Aorta (tissue), 5 donors: ENCODE measurements around the gene CNOT8. TPM values are rescaled to one million over a fixed set of nuclear protein-coding genes. Genes with fewer than 3 reads are reported as not detected.

ENCODE experiments used
- ATAC-seq: fragments of 200-7000 bp; cut with Tn5 transposase; one replicate; pipeline ENCODE4 v1.9.1; 2022; ENCODE audit warnings: moderate library complexity; ENCODE audit not compliant: low FRiP score
- DNase-seq, 2 donors: peaks; one replicate each; pipeline ENCODE4 v3.0.0-alpha.2; 2020
- H3K27ac ChIP-seq, 2 donors: one replicate each; pipeline ENCODE4 v1.5.1; 2013; ENCODE audit warnings: low read length in 2 of 2, mild to moderate bottlenecking in 2 of 2, moderate library complexity in 2 of 2, control low read depth in 1 of 2, inconsistent platforms in 1 of 2, low read depth in 1 of 2
- H3K27me3 ChIP-seq, 2 donors: one replicate each; pipeline ENCODE4 v1.6.1; 2013; ENCODE audit warnings: control low read depth in 1 of 2, low read length in 1 of 2, mild to moderate bottlenecking in 1 of 2, moderate library complexity in 1 of 2; ENCODE audit not compliant: insufficient read depth in 2 of 2, control insufficient read depth in 1 of 2
- H3K36me3 ChIP-seq, 2 donors: one replicate each; pipeline ENCODE4 v1.6.1; 2013; ENCODE audit warnings: control low read depth in 1 of 2, low read length in 1 of 2, mild to moderate bottlenecking in 1 of 2; ENCODE audit not compliant: insufficient read depth in 2 of 2, control insufficient read depth in 1 of 2
- H3K4me1 ChIP-seq, 2 donors: one replicate each; pipeline ENCODE4 v1.6.1; 2013; ENCODE audit warnings: low read length in 2 of 2, control low read depth in 1 of 2, mild to moderate bottlenecking in 1 of 2, moderate library complexity in 1 of 2; ENCODE audit not compliant: insufficient read depth in 2 of 2, control insufficient read depth in 1 of 2
- H3K4me3 ChIP-seq, 2 donors: one replicate each; pipeline ENCODE4 v1.5.1; 2013; ENCODE audit warnings: low read length in 2 of 2, control low read depth in 1 of 2, mild to moderate bottlenecking in 1 of 2
- H3K9me3 ChIP-seq: one replicate; pipeline ENCODE4 v1.6.1; 2013; ENCODE audit warnings: mild to moderate bottlenecking, low read length; ENCODE audit not compliant: control insufficient read depth
- WGBS, 2 donors: extraction: QIAGEN DNeasy Blood & Tissue Kit; methylation state at CpG; one replicate each; pipeline ENCODE4 v1.1.7; 2013; 5-methylcytosine and 5-hydroxymethylcytosine counted together
- intact Hi-C, 2 donors: fragments of 100-400 bp; cut with DNase I; formaldehyde crosslinking; loops; one replicate each; pipeline versions ENCODE4 v1.14.2 to v1.15.0; 2022
- long read RNA-seq, 2 donors: library from polyadenylated mRNA; unstranded; transcript quantifications; one replicate each; pipeline ENCODE4 v2.0.0, GENCODE V29; 2020 to 2021
- polyA plus RNA-seq, 2 donors: library from polyadenylated mRNA; stranded (reverse); fragments of 200-250 nt; gene quantifications; one replicate each; pipeline ENCODE4 v1.2.3, GENCODE V29; 2013
- total RNA-seq, 2 donors: library from RNA; stranded (reverse); fragmentation: NEBNext Ultra II Directional; extraction: Animal tissue kit (Norgen Biotek cat#: 25700); gene quantifications; one replicate each; pipeline ENCODE4 v1.2.1, GENCODE V29; 2021
- donor health status: healthy with polysubstance abuse.
- donor health status: Bipolar disorder and iron deficiency.
- donor health status: DM: no; HTN: no; CAD: no.
- donor health status: DM: no; HTN: no; CAD: no.
- donor health status: DM: yes; HTN: yes; CAD: no.

The CNOT8 gene
- total RNA-seq (10 to 100 TPM; 43.9 to 47.9 TPM), polyA plus RNA-seq (10 to 100 TPM; 39.7 to 48.6 TPM)
- long read RNA-seq, donor 1, transcript CNOT8-202 (7 exons, 2,604 nt) = minor isoform, 13 of 139 reads
- long read RNA-seq, donor 1, transcript CNOT8-204 (8 exons, 2,708 nt) = minor isoform, 6 of 139 reads
- long read RNA-seq, donor 1, transcript CNOT8-214 (6 exons, 923 nt) = minor isoform, 9 of 139 reads
- long read RNA-seq, donor 1, transcript CNOT8-201 (7 exons, 2,528 nt) = major isoform, 58 of 139 reads
- long read RNA-seq, donor 1, partial matches to known transcripts = 16 of 139 reads
- long read RNA-seq, donor 1, other reads (novel, unspliced or antisense) = 31 of 139 reads
- long read RNA-seq, donor 2, transcript CNOT8-201 (7 exons, 2,528 nt) = major isoform, 10 of 28 reads
- long read RNA-seq, donor 2, partial matches to known transcripts = 4 of 28 reads
- long read RNA-seq, donor 2, other reads (novel, unspliced or antisense) = 8 of 28 reads

- intact Hi-C loops = loop anchor here (1.0 to 5.0 kb wide), 2 partner anchors 96 to 103 kb away; partner anchors contain the start of gene LARP1 (in 1 of the 2)
- Histone ChIP-seq H3K4me1 (peaks cover 2 to 4% of the 10 kb centered on the region in 2 donors), H3K9me3 (no peaks in the 10 kb centered on the region), H3K27me3 (no peaks in the 10 kb centered on the region), H3K36me3 (no peaks in the 10 kb centered on the region), H3K4me3 (peak within 1 kb of the TSS; percentile 80 to 89), H3K27ac (peak within 1 kb of the TSS; percentile 50 to 94)
- DNase-seq (peak; percentile 99 to 100), ATAC-seq (peak; percentile 97)
- 0% methylated on average over 63 to 65 of the region's 65 CpGs for WGBS, 2 donors
These were observed at the start of gene CNOT8 for GRCh38 chr5:154858297-154858971. Gene CNOT8 (plus strand): TSS chr5:154858627. CDS start chr5:154863279, 4,652 bp downstream.

- no peak overlapping the region for H3K27ac ChIP-seq
- intact Hi-C loops = loop anchor here in 1 of 2 donors (2.0 kb wide), 1 partner anchor 160 kb away; no protein-coding TSS in a partner anchor
- no peak overlapping the region for H3K4me3 ChIP-seq
- H3K9me3 ChIP-seq = no peaks in the 10 kb centered on the region
- H3K36me3 ChIP-seq = peaks cover 5 to 10% of the 10 kb centered on the region in 2 donors
- ATAC-seq = no peak
- H3K4me1 ChIP-seq = no peaks in the 10 kb centered on the region
- 78% methylated on average over 7 of the region's 7 CpGs for WGBS, 2 donors
- no peak for DNase-seq
- H3K27me3 ChIP-seq = no peaks in the 10 kb centered on the region
These were observed 47.2 kb upstream of the CNOT8 start for GRCh38 chr5:154811239-154811638.

GRCh38 chr5:154811653-154812465 is 46.6 kb upstream of the CNOT8 start:
- Histone ChIP-seq H3K4me1 (no peaks in the 10 kb centered on the region), H3K9me3 (no peaks in the 10 kb centered on the region), H3K36me3 (peaks cover 2 to 10% of the 10 kb centered on the region in 2 donors), H3K27me3 (no peaks in the 10 kb centered on the region), H3K27ac (no peak overlapping the region), H3K4me3 (no peak overlapping the region)
- WGBS, 2 donors = 35 to 45% methylated on average over 3 of the region's 3 CpGs
- ATAC-seq = peak; percentile 80
- intact Hi-C loops = loop anchor here (2.0 kb wide), 1 partner anchor 161 kb away; no protein-coding TSS in a partner anchor
- peak; percentile 65 to 86 for DNase-seq

GRCh38 chr5:154813158-154813557 is 45.3 kb upstream of the CNOT8 start:
- Histone ChIP-seq H3K9me3 (no peaks in the 10 kb centered on the region), H3K4me3 (no peak overlapping the region), H3K4me1 (no peaks in the 10 kb centered on the region), H3K36me3 (peaks cover 2 to 13% of the 10 kb centered on the region in 2 donors), H3K27ac (no peak overlapping the region), H3K27me3 (no peaks in the 10 kb centered on the region)
- DNase-seq = no peak
- ATAC-seq = no peak
- intact Hi-C loops = loop anchor here in 1 of 2 donors (2.0 kb wide), 1 partner anchor 162 kb away; no protein-coding TSS in a partner anchor
- WGBS, 2 donors = 60 to 69% methylated on average over 4 of the region's 4 CpGs

- no peaks in the 10 kb centered on the region for H3K9me3 ChIP-seq
- peaks cover 2 to 13% of the 10 kb centered on the region in 2 donors for H3K36me3 ChIP-seq
- DNase-seq (no peak), ATAC-seq (no peak)
- intact Hi-C loops = loop anchor here in 1 of 2 donors (2.0 kb wide), 1 partner anchor 163 kb away; no protein-coding TSS in a partner anchor
- H3K27me3 ChIP-seq = no peaks in the 10 kb centered on the region
- H3K27ac ChIP-seq = no peak overlapping the region
- 63 to 68% methylated on average over 10 of the region's 10 CpGs for WGBS, 2 donors
- no peak overlapping the region for H3K4me3 ChIP-seq
- H3K4me1 ChIP-seq = no peaks in the 10 kb centered on the region
These were observed 44.7 kb upstream of the CNOT8 start for GRCh38 chr5:154813736-154814135.

- DNase-seq = no peak
- whole genome bisulfite sequencing, 2 donors = 75 to 81% methylated on average over 11 of the region's 11 CpGs
- intact Hi-C loops = no loop called here
These were observed 43.4 kb upstream of the CNOT8 start for GRCh38 chr5:154815025-154815424.

GRCh38 chr5:154815684-154816247 is 42.7 kb upstream of the CNOT8 start:
- Histone ChIP-seq H3K27ac (no peak overlapping the region), H3K4me3 (no peak overlapping the region), H3K9me3 (no peaks in the 10 kb centered on the region), H3K36me3 (peaks cover 2 to 13% of the 10 kb centered on the region in 2 donors), H3K27me3 (no peaks in the 10 kb centered on the region), H3K4me1 (no peaks in the 10 kb centered on the region)
- intact Hi-C loops = no loop called here
- WGBS, 2 donors = 72 to 74% methylated on average over 5 of the region's 5 CpGs
- ATAC-seq (no peak), DNase-seq (no peak)

More at GRCh38 chr5:154815025-154815424, 43.4 kb upstream of the CNOT8 start:
- Histone ChIP-seq H3K4me1 (no peaks in the 10 kb centered on the region), H3K27ac (no peak overlapping the region), H3K4me3 (no peak overlapping the region), H3K9me3 (no peaks in the 10 kb centered on the region), H3K27me3 (no peaks in the 10 kb centered on the region), H3K36me3 (peaks cover 2 to 13% of the 10 kb centered on the region in 2 donors)
- no peak for ATAC-seq
